GM18498 (cell line): Measurements from ENCODE around the gene CHRNA7.
"Not testable (repeated sequence)": the region's sequence is repeated elsewhere in the genome, so short reads cannot be mapped to it uniquely, and the experiment has no call there.

Source experiments
- ATAC-seq: cut with Tn5 transposase; IDR thresholded peaks from one replicate; pipeline ENCODE4 v1.9.1; 2021; ENCODE audit warnings: mild to moderate bottlenecking, moderate library complexity; ENCODE audit not compliant: unreplicated experiment

Gene CHRNA7

DNA sequence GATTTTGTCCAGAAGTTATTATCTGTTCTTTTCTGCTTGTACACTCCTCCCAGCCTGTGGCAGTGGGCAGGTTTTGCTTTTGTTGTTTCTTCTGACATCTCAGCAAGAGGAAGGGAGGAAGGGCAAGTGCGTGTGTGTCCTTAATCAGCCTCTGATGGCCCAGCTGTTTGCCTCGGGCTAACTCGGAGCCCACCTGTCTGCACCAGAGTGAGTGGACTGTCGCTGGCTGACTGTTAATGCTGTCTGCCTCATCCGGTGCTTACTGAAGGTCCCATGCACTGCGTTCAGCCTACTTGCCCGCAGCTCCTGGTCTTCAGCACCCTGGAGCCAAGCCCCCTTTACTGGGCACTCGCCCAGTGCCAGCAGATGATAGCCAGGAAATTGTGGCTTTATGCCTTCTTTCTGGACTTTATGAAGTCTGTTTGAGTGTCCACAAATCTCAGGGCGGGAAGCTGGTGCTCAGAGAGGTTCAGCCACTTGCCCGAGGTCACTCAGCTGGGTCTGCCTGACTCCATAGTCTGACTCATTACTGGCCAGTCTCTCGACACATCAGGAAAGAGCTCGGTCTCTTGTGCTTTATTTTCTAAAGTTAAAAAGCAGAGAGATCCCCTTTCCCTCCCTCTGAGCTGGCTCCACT, 89.5 kb downstream of the CHRNA7 start:
- no peak for ATAC-seq

DNA sequence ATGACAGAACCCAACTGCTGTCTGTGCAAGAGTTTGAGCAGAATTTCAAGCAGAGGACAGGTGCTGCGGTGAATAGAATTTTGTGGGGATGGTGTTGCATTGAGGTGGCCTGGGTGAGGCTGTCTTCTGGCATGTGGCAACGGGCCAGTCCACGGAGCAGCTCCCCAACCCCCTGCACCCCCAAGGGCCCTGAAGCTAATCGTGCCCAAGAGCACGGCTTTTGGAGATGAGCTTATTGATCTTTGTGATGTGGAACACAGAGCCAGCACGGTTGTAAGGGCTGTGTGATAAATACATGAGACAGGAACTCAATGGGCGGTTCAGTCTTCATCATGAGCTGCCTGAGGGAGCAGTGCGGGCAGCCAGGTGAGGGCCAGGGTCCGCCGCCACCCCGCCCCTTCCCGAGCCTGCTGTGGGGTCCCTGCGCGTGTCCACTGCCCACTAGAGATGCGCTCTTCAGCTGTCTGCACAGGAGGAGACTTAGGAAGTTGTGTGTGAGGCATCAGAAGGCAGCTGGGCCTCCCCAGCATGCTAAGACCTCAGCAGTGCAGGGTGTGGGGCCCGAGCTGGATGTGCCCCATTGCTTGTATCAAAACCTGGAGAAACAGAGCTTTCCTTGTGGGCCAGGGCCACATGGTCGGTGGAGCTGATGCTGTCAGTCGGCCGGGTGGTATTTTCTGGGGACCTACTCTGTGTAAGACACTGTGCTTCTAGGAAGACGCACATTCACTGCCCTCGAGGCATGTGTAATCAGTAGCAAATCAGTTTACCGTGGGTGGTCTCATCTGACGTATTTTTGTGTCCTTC, 90.5 kb downstream of the CHRNA7 start:
- ATAC-seq: no peak

DNA sequence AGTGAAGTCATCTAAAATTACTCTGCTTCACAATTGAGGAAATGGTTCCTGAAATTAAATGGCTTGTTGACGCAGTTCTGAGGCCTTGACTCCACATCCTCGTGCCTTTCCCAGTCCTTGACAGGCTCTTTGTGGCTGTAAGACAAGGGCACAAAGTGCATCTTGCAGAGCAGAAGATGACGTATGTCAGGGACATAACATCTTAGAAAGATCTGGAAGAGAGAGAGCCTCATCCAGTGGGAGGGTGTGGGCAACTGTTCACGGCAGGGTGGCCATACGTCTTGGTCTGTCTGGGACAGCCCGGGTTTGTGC, 91.0 kb downstream of the CHRNA7 start:
- no peak for ATAC-seq

DNA sequence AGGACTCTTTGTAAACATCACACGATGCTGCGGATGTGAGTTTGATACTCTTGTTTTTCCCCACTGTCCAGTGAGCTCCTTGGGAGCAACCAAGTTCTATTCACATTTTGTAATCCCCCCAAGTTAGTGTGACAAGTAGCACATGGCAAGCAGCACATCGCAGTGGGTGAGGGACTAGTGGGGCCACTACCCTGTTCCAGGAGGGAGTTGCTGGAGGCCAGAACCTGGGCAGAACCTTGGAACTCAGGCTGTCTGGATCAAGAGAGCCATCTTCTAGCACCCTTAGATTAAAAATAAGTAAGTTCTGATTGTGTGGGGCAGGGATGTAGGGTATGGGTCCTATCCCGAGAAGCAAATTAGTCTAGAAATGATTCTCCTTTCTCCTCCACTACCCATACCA, 91.7 kb downstream of the CHRNA7 start:
- no peak for ATAC-seq

DNA sequence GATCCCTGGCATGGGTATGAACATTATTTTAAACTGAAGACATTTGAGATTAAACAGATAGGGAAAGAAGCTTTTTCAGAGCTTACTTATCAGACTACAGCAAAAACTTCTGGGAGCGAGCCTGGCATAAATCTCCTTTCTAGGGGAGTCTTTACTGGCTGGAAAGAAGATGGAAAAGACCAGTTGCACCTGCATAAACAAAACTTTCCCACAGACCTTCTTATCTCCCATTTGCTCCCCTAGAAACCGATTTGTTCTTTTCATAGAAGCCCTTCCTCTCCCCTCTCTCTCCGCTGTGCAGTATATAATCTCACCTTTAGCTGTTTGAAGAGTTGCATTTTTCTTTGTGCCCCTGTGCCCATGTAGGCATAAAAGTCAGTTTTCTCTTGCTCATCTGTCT, 93.2 kb downstream of the CHRNA7 start:
- no peak for ATAC-seq

DNA sequence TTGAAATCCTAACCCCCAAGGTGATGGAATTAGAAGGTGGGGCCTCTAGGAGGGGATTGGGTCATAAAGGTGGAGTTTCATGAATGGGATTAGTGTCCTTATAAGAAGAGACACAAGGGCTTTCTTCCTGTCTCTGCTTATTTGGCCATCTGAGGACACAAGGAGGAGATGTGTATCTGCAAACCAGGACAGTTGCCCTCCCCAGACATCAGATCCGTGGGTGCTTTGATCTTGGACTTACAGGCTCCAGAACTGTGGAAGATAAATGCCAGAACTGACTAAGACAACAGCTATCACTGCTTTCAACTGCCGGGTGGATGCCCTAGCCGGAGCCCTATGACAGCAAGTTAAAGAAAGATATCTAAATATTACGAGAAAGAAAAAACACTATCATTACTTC, 94.4 kb downstream of the CHRNA7 start:
- ATAC-seq: no peak

DNA sequence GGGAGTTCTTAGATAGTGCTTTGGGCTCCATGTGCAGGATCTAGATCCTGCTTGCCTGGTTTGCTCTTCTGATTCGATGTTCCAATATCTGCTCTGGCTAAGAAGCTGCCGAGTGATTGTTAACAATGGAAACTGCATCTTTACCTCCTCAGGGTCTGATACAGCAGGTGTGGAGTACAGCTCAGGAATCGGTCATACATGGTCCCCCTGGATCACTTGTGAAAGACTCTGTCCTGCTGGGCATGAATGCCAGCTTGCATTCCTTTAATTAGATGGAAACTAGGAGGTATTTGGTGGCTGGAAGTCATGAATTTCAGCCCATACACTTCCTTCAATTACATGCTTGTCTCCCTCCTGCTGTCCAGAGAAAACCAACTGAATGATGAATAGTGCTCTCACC, 95.3 kb downstream of the CHRNA7 start:
- ATAC-seq: no peak

DNA sequence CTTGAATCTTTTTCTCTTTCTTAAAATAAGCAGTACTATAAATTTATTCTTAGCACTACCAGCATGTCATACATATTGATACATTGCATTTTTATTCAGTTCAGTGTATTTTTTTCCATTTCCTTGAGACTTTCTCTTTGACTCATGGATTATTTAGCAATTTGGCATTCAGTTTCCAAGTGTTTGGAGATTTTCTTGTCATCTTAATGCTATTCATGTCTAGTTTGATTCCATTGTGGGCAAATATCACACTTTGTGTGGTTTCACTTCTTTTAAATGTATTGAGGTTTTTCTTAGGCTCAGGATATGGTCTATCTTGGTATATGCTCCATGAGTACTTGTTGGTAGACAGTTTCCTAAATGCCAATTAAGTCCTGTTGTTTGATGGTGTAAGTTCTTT, 99.5 kb downstream of the CHRNA7 start:
- ATAC-seq: no peak

DNA sequence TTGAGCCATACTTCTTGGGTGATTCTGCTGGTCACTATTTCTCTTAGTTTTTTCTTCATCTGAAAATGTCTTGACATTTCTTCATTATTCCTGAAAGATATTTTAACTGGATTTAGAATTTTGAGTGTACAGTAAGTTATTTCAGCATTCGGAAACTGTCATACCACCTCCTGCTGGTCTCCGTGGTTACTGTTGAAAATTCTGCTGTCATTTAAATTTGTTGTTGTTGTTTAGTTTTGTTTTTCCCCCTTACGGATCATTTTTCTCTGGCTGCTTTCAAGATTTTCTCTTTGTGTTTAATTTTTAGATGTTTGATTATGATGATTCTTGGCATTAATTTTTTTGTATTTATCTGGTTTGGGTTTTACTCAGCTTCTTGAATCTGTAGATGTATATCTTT, 100.5 kb downstream of the CHRNA7 start:
- no peak for ATAC-seq

DNA sequence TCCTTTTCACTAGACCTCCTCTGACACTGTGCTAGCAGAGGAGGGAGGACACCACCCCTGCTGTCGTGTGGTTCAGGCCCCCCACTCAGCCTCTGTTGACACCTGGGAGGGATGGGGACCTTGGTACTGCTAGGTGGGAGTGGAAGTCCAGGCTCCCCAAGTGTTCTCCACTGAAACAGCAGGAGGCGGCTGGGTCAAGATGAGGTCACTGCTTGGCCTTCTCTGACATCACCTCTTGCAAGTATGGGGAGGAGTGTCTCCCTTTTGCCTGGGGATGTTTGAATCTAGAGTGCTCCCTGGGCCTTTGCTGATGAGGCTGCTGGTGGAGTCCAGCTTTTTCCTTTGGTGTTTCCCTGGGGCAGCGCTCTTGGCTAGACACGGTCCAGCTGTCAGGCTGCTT, 101.5 kb downstream of the CHRNA7 start:
- ATAC-seq: no peak

DNA sequence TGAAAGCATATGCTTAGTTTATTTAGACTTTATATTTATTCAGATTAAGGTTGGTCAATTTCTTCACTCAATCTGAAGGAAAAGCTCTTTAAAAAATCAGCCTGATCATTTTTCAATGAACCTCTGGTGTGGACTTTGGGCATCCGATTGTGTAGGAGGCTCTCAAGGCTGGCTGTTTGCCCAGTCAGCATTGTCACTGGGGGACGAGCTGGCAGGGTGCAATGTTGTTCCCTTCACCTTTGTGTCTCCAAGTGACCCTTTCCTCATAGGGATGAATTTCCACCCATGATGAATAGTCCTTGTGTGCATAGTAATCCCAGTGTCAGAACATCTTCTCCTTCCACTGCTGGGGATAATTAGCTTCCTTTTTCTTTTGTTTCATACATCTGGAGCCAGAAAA, 102.5 kb downstream of the CHRNA7 start:
- no peak for ATAC-seq

DNA sequence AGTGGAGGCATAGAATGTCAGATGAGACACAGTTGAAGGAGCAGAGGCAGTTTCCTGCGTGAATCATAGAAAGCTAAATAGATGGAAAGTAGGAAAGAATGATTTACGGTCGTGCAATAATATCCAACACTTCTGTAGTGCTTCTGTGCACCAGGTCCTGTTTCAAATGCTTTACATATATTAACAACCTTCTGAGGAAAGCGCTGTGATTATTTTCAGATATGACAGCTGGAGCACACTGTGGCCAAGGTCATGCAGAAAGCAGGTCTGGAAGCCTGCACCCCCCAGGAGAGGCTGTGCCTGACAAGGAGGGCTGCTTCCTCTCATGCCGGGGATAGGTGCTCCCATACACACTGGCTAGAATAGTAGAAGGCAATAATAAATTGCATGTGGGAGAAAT, 104.5 kb downstream of the CHRNA7 start:
- ATAC-seq: no peak

DNA sequence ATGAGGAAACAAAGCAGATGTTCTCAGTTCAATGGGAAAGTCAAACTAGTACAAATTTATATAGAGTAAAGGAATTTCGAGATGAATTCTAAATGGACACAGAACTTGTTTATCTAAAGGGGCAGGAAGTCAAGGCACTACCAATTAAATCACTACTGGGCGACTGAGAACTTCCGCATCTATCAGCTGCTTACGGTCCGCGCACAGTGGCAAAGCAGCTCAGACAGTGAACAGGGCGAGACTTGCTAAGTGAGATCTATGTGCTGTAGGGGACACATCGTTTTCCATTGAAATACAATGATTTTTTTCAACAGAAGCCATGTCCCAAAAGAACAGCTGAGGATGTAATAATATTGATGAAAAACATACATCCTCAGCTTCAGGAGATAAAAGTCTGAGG, 105.0 kb downstream of the CHRNA7 start:
- ATAC-seq: no peak

DNA sequence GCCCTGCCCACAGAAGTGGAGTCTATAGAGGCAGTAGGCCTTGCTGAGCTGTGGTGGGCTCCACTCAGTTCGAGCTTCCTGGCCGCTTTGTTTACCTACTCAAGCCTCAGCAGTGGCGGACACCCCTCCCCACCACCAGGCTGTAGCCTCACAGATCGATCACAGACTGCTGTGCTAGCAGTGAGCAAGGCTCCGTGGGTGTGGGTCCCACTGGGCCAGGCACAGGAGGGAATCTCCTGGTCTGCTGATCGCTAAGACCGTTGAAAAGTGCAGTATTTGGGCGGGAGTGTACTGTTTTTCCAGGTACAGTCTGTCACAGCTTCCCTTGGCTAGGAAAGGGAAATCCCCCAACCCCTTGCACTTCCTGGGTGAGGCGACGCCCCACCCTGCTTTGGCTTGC, 115.2 kb downstream of the CHRNA7 start:
- ATAC-seq: not testable (repeated sequence)

DNA sequence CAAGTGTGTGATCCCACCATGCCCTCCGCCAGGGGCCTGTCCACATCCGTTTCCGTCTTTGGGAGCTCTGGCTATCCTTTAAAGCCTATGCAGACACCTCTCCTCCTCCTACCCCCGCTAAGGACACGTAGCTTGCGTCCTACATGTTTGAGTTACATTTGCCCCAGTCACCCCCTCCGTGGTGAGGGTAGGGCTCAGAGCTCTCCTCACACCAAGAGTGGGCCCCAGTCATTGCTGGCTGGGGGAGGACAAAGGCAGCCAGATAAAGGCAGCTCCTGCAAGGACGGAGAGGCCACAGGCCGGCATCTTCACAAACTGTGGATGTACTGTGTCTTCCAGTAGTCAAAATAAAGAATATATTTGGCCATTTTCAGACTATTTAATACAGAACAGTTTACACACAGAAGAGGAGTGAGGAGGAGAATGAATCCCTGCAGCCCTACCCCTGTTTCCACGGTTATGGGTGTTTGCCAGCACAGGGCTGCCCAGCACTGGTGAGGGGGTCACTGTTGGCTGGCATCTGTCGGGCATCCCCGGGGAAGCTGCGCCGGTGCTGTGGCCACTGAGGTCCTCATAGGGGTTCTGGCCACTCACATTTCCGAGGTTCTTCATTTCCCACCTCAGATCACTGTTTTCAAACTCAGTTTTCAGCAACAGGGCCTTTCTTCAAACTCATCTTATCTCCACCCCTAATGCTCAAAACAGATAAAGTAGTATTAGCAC, 118.7 kb downstream of the CHRNA7 start:
- ATAC-seq: no peak

DNA sequence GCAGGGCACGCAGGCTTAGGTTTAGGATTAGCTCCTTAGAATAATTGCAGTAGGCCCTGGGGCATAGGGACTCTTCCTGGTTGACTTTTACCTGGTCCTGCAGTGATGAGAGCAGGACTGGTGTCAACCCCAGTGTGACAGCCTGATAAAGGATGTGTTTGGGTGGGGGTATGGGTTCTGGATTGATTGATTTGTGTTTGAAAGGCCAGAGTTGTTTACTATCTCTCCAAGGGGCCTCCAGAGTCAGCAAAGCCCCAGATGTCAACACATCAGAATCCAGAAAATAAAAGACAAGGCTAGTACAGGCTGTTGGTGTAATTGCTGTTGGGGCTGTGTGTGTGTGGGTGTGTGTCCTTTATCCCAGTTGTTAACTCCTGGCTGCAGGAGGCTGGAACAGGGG, 122.3 kb downstream of the CHRNA7 start:
- ATAC-seq: no peak

DNA sequence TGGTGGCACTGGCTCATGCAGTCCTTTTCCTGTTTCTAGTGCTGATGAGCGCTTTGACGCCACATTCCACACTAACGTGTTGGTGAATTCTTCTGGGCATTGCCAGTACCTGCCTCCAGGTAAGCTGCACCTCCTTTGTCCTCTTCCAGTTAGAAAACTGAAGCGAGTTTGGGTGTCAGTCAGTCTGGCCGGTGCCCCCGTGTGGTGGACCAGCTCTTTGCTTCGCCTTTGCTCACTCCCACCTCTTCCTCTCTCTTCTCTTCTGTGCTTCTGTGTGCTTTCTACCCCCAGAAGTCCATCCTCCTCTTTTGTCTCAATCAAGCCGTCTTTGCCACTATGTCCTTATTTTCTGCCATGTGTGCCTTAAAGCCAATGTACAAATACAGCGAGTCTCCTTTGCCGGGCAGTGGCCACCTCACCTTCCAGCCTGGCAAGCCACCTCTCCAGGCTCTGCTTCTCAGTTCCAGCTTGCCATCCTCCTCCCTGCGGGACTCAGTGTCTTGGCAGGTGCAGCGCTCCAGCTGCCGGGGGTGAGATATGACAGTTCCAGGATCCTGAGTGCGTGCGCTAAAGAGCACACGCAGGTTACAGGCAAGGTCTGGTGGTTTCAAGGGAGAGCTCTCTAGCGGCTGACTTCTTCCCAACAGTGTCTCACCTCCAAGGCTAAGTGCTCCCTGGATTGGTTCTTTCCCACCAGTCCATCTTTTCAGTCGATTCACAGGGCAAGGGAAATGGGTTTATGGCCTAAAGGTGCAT, 123.7 kb downstream of the CHRNA7 start:
- not testable (repeated sequence) for ATAC-seq

DNA sequence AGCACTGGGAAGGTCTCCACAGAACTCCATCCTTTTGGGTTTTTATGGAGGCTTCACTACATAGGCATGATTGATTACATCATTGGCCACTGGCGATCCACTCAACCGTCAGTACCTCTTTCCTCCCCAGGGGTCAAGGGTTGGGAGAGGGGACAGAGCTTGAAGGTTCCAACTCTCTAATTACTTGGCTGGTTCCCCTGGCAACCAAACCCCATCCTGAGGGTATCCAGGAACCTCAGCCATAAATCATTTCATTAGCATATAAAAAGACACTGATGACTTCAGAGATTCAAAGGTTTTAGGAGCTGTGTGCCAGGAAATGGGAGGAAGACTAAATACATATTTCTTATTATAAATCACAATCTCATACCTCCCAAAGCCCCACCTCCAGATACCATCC, 131.8 kb downstream of the CHRNA7 start:
- ATAC-seq: not testable (repeated sequence)

DNA sequence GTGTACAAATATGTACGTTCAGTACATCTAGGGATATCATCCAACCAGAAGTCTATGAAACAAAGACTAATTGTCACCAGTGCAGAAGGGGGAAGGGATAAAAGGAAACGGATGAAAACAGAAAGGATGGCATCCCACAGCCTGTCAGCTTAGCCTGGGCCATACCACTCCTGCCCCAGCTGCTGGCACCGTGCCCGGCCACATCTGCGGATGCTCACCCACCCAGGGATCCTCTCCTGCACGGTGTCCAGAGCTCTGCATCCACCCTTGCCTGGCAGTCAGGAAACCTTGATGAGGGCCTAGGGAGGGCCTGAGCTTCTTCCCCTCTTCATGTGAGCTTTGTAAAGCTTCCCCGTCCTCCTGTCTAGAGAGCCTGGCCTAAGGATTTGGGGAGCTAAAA, 133.8 kb downstream of the CHRNA7 start:
- ATAC-seq: not testable (repeated sequence)

DNA sequence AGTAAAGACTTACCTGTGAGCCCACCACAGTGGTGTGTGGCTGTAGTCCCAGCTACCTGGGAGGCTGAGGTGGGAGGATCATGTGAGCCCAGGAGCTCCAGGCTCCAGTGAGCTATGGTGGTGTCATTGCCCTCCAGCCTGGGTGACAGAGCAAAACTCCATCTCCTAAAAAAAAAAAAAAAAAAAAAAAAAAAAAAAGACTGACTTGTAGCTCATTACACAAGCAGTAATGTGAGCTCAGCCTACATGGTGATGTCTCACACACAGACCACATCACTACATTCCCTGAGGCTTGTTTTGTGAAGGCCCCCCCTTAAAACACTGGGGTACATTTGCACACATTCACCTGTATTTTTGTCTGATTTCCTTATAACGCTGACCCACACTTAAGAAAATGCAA, 134.4 kb downstream of the CHRNA7 start:
- ATAC-seq: not testable (repeated sequence)

DNA sequence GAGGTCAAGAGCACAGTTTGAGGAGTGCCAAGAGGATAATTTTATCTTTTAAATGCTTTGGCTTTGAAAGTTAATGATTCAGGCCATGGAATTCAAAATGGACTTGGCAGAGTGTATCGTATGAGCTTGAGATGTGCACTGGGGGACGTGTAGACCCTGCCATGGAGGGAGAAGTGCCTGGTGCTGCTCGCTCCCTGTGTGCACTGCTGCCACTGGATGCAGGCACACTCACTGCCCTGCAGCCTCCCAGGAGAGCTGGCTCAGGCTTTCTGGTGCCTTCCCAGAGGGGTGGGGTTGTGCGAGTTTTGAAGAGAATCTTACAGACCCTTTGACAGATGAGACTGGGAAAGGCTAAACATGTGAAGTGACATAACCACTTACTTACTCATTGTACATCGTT, 135.5 kb downstream of the CHRNA7 start:
- not testable (repeated sequence) for ATAC-seq
